Right ventricle myocardium inferior (tissue), 1 donor: Measurements from ENCODE around the gene MBD3L3. TPM values are rescaled to one million over a fixed set of nuclear protein-coding genes. Genes with fewer than 3 reads are reported as not detected.

Experiments used
- ATAC-seq: fragments of 200-7000 bp; cut with Tn5 transposase; one replicate; pipeline ENCODE4 v1.9.1; 2020; ENCODE audit warnings: mild to moderate bottlenecking, moderate library complexity
- DNase-seq: peaks from one replicate; pipeline ENCODE4 v3.0.0; 2021; ENCODE audit errors: missing footprints
- intact Hi-C: fragments of 100-400 bp; cut with DNase I; formaldehyde crosslinking; loops from one replicate; pipeline ENCODE4 v1.11.0; 2022
- total RNA-seq: library from RNA; stranded (reverse); fragmentation: NEBNext Ultra II Directional; extraction: Animal tissue kit (Norgen Biotek cat#: 25700); gene quantifications from one replicate; pipeline ENCODE4 v1.2.1, GENCODE V29; 2021
- donor health status: DM: no; HTN: yes; CAD: no; lungs with severe emphysema.

The MBD3L3 gene
- total RNA-seq, 1 donor from 2014 or later, result not detected

DNA sequence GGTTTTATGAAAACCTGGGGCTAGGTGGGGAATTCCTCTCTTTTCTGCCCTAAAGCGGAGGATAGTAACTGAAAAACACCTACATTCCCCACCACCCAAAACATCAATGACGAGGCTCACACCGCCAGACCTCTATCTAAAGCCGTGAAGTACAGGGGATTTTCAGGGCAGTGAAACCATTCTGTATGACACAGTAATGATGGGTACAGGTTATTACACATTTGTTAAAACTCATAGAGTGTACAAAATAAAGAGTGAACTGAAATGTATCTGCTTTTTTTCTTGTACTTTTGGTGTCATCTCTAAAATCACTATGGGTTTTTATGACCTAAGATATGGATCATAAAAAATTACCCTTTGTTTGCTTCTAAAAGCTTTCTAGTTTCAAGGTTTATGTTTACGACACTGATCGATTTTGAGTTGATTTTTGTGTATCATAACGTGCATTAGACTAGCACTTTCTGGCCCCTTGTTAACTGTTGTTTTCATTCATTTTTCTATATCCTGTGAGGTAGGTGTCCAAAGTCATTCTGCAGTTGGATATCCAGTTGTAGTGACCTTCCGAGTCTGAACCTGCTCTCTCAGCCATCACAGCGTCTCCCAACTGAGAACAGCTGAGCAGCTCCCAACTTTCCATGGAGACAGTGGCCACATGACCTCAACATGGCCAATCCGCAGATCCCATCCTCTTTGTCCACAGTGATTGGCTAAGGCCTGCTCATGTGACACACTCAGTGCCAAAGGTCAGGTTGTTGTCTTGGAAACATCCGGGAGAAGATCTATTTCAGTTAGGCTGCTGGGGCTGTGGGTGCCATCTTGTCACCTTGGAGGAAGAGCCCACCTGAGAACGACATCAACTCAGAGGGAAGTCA is 47.5 kb downstream of the MBD3L3 start:
- intact Hi-C loops, result no loop called here
- ATAC-seq, result no peak
- no peak for DNase-seq

DNA sequence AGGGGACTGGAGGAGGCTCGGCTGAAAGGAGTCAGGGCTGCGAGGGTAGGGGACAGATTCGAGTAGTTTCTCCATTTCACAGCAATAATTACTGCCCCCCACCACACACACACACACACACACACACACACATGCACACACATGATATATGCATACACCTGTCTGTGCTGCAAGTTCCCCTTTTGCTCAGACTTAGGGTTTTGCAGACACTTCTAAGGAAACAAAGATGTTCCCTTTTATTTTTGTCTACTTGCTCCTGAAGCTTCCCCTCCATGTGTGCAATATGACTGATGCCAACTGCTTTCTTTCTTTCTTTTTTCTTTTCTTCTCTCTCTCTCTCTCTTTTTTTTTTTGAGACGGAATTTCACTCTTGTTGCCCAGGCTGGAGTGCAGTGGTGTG is 50.6 kb downstream of the MBD3L3 start:
- intact Hi-C loops, result loop anchor here (10.0 kb wide), 1 partner anchor 493 kb away; no protein-coding TSS in a partner anchor
- no peak for DNase-seq
- ATAC-seq, result no peak

Other genes with a start within 250 kb of the MBD3L3 start
- gene ADGRE1, start 171.1 kb downstream of the MBD3L3 start, total RNA-seq, result 0.38 TPM
- gene MBD3L2B, start 37.2 kb downstream of the MBD3L3 start, total RNA-seq, result not detected
- gene MBD3L5, start 28.1 kb downstream of the MBD3L3 start, total RNA-seq, result not detected
- not detected for gene MBD3L4, start 18.5 kb downstream of the MBD3L3 start, total RNA-seq
- not detected for gene MBD3L2, start 9.4 kb downstream of the MBD3L3 start, total RNA-seq
- 3.1 TPM for gene ZNF557, start 11.0 kb upstream of the MBD3L3 start, total RNA-seq
- 73.5 TPM for gene INSR, start 235.7 kb upstream of the MBD3L3 start, total RNA-seq